Measurements from ENCODE around the gene PHKG1. TPM values are rescaled to one million over a fixed set of nuclear protein-coding genes. Genes with fewer than 3 reads are reported as not detected.
A peak's percentile ranks its signal among the peaks of the same experiment; 100 is the strongest.
"Not testable (repeated sequence)": the region's sequence is repeated elsewhere in the genome, so short reads cannot be mapped to it uniquely, and the experiment has no call there.

PHKG1 gene
- total RNA-seq: 1 to 10 TPM; 1.0 to 2.5 TPM

DNA sequence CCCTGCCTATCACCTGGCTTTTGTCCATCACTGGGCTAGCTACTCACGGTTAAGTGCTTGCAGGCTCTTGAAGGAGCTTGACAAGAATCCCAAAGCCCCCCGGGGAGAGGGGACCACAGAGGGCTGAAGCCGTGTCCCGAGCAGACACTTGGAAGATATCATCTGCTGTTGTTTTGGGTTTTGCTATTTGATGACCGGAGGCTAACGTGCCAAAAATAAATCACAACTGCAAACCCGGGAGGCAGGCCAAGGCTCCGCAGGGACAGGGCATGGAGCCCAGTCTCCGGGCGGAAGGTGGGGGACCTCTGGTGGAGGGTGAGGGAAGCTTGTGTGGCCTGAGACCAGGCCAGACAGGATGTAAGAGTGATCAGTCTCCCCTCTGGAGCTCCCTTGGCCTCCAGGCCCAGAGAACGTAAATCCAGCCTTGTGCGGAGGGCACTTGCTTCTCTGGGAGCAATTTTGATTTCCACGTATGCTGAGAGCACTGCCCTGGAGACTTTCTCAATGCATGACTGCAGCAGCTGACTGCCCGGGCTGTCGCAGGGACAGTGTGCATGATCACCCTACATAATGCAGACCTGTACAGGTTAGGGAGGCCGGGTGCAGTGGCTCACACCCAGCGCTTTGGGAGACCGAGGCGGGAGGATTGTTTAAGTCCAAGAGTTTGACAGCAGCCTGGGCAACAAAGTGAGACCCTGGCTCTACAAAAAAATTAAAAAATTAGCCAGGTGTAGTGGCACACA lies at the start of gene PHKG1:
Gene PHKG1, minus strand, starts transcription at position 164 of the 743 bp plus-strand sequence. CDS start 4,011 bp downstream, outside the sequence.
- Mint-ChIP-seq H3K4me1 (peaks cover 3% of the 10 kb centered on the region), H3K36me3 (ENCODE audit: low read depth) (peaks cover 7% of the 10 kb centered on the region), H3K9me3 (no peaks in the 10 kb centered on the region), H3K27me3 (no peaks in the 10 kb centered on the region), H3K27ac (no peak within 1 kb of the TSS), H3K4me3 (no peak within 1 kb of the TSS)
- ChIA-PET CTCF (no interaction called here), POLR2A (no interaction called here)
- DNase-seq: no peak

GRCh38 chr7:56131062-56131461 lies 38.3 kb upstream of the PHKG1 start:
- H3K27me3 Mint-ChIP-seq: not testable (repeated sequence)

DNA sequence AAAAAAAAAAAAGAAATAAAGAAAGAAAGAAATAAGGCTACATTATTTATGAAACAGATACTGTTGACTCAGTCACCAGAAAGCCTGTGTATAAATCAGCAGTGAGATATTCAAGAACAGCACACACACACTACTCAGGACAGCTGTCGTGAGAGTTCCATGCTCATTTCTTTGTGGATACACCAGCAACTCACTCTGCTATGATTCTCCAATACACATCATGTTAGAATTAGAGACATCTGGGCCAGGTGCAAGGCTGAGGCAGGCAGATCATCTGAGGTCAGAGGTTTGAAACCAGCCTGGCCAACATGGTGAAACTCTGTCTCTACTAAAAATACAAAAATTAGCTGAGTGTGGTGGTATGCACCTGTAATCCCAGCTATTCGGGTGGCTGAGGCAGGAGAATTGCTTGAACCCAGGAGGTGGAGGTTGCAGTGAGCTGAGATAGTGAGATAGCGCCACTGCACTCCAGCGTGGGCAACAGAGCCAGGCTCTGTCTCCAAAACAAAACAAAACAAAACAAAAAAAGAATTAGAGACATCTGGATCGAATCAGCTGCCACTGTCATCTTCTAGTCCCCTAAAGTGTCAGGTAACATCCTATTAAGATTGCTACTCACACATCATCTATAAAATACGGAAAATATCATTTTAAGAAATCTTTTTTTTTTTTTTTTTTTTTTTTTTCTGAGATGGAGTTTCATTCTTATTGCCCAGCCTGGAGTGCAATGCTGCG lies 34.7 kb upstream of the PHKG1 start:
- Mint-ChIP-seq H3K27ac (no peak overlapping the region), H3K4me1 (no peaks in the 10 kb centered on the region), H3K36me3 (ENCODE audit: low read depth) (no peaks in the 10 kb centered on the region), H3K9me3 (no peaks in the 10 kb centered on the region), H3K4me3 (no peak overlapping the region), H3K27me3 (no peaks in the 10 kb centered on the region)
- ChIA-PET CTCF (no interaction called here), POLR2A (no interaction called here)
- DNase-seq: no peak

More at GRCh38 chr7:56131062-56131461, 38.3 kb upstream of the PHKG1 start:
- H3K36me3 Mint-ChIP-seq (ENCODE audit: low read depth); DNase-seq; H3K4me1 Mint-ChIP-seq; POLR2A ChIA-PET; H3K27ac Mint-ChIP-seq; H3K9me3 Mint-ChIP-seq; H3K4me3 Mint-ChIP-seq: not testable (repeated sequence)
- CTCF ChIA-PET: interaction anchor here (0.6 kb wide), 1 partner anchor 88 kb away, joined by 3 read pairs; no protein-coding TSS in a partner anchor

DNA sequence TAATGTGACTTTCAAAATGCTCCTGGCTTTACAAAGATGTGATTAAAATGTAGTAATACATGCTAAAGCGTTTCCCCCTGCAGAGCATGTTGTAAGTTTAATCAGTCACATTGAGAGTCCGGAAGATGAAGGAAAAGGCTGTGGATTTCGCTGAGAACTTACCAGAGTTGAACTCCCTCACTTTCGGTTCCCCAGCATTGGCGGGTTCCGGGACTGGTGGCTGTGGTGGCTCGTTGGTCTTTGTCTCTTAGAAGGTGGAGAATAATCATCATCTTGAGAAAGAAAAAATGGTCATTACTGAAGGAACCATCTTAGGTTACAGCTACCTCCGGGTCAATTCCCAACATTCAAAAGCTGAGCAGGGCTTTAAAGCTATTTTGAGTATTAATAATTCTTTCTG lies 33.1 kb upstream of the PHKG1 start:
- no peak overlapping the region for H3K27ac Mint-ChIP-seq
- H3K4me3 Mint-ChIP-seq: no peak overlapping the region
- ChIA-PET CTCF (no interaction called here), POLR2A (no interaction called here)
- H3K27me3 Mint-ChIP-seq: no peaks in the 10 kb centered on the region
- H3K9me3 Mint-ChIP-seq: no peaks in the 10 kb centered on the region
- H3K4me1 Mint-ChIP-seq: no peaks in the 10 kb centered on the region
- H3K36me3 Mint-ChIP-seq (ENCODE audit: low read depth): no peaks in the 10 kb centered on the region
- DNase-seq: no peak

- Mint-ChIP-seq H3K4me1 (no peaks in the 10 kb centered on the region), H3K27me3 (no peaks in the 10 kb centered on the region)
- CTCF ChIA-PET: no interaction called here
Measured at GRCh38 chr7:56124981-56125380, 32.2 kb upstream of the PHKG1 start.

DNA sequence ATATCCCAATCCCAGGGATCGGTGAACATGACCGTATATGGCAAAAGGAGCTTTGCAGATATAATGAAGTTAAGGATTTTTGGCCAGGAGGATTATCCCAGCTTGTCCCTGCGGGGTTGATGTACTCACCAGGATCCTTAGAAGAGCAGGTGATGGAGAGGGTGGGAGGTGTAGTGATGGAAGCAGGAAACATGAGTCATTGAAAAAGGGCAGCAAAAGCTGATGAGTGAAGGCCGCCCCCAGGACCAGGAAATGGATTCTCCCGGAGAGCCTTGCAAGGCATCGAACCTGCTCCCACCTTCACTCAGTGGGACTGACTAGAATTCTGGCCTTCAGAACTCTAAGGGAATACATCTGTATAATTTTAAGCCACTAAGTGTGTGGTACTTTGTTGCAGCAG lies 28.7 kb upstream of the PHKG1 start:
- ChIA-PET CTCF (no interaction called here), POLR2A (no interaction called here)
- H3K4me3 Mint-ChIP-seq: no peak overlapping the region
- H3K27ac Mint-ChIP-seq: no peak overlapping the region
- H3K9me3 Mint-ChIP-seq: no peaks in the 10 kb centered on the region
- H3K36me3 Mint-ChIP-seq (ENCODE audit: low read depth): no peaks in the 10 kb centered on the region
- no peak for DNase-seq
- no peaks in the 10 kb centered on the region for H3K4me1 Mint-ChIP-seq
- peaks cover 8% of the 10 kb centered on the region for H3K27me3 Mint-ChIP-seq

More at GRCh38 chr7:56124981-56125380, 32.2 kb upstream of the PHKG1 start:
- no peak for DNase-seq
- Mint-ChIP-seq H3K27ac (no peak overlapping the region), H3K9me3 (no peaks in the 10 kb centered on the region), H3K4me3 (no peak overlapping the region), H3K36me3 (ENCODE audit: low read depth) (no peaks in the 10 kb centered on the region)
- POLR2A ChIA-PET: no interaction called here

DNA sequence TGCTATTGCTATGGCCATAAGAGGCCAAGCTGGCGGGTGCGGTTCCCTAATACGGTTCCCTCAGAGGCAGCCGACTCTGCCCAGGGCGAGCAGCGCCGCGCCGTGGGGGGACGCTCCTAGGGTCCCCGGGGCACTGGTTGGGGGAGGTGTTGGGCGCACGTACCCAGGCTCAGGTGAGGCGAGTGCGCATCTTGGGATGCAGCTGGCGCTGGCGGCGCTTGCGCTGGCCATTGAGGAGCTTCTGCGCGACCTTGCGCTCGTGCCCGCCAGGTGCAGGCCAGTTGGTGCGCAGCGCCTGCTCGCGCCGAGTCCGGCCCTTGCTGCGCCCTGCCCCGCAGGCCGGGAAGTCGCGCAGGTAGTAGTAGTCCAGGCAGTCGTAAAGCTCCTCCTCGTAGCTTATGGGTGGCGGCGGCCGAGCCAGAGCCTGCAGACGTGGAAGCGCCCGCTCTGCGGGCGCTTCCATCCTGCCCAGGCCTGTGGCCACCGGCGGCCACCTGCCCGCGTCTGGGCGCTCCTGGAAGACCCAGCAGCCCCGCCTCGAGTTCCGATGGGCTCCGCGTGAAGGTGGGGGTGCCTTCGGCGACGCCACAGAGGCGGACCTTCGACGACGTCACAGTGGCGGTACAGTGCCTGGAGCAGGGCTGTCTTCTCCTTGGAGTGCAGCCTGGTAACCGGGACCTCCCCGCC lies 23.2 kb upstream of the PHKG1 start, which contains the start of gene NUPR2:
Gene NUPR2, minus strand, starts transcription at position 566 of the 687 bp plus-strand sequence. Its CDS starts 103 bp downstream, at position 463.
- no peak within 1 kb of the TSS for H3K27ac Mint-ChIP-seq
- CTCF ChIA-PET: interaction anchor here (0.6 kb wide), 1 partner anchor 91 kb away, joined by 4 read pairs; no protein-coding TSS in a partner anchor
- POLR2A ChIA-PET: no interaction called here
- no peak within 1 kb of the TSS for H3K4me3 Mint-ChIP-seq
- peaks cover 10% of the 10 kb centered on the region for H3K27me3 Mint-ChIP-seq
- DNase-seq: no peak
- no peaks in the 10 kb centered on the region for H3K4me1 Mint-ChIP-seq
- no peaks in the 10 kb centered on the region for H3K9me3 Mint-ChIP-seq
- H3K36me3 Mint-ChIP-seq (ENCODE audit: low read depth): no peaks in the 10 kb centered on the region

DNA sequence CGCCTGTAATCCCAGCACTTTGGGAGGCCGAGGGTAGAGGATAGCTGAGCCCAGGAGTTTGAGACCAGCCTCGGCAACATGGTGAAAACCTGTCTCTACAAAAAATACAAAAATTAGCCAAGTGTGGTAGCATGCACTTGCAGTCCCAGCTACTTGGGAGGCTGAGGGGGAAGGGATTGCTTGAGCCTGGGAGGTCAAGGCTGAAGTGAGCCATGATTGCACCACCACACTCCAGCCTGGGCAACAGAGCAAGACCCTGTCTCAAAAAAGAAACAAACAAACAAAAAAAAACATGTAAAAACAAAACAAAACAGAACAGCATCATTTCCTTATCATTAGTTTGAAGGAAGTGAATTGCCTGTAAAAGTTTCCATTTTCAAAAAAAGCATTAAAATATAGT lies 19.5 kb upstream of the PHKG1 start:
- H3K27me3 Mint-ChIP-seq; POLR2A ChIA-PET; H3K27ac Mint-ChIP-seq; H3K9me3 Mint-ChIP-seq; DNase-seq; H3K36me3 Mint-ChIP-seq (ENCODE audit: low read depth); H3K4me3 Mint-ChIP-seq; CTCF ChIA-PET: not testable (repeated sequence)
- peaks cover 15% of the 10 kb centered on the region for H3K4me1 Mint-ChIP-seq

GRCh38 chr7:56110611-56111010 lies 17.9 kb upstream of the PHKG1 start:
- peaks cover 15% of the 10 kb centered on the region for H3K36me3 Mint-ChIP-seq (ENCODE audit: low read depth)
- POLR2A ChIA-PET: no interaction called here
- H3K27me3 Mint-ChIP-seq: no peaks in the 10 kb centered on the region
- H3K4me3 Mint-ChIP-seq: no peak overlapping the region
- DNase-seq: no peak
- CTCF ChIA-PET: no interaction called here
- no peak overlapping the region for H3K27ac Mint-ChIP-seq
- H3K4me1 Mint-ChIP-seq: peaks cover 24% of the 10 kb centered on the region
- peaks cover 3% of the 10 kb centered on the region for H3K9me3 Mint-ChIP-seq

DNA sequence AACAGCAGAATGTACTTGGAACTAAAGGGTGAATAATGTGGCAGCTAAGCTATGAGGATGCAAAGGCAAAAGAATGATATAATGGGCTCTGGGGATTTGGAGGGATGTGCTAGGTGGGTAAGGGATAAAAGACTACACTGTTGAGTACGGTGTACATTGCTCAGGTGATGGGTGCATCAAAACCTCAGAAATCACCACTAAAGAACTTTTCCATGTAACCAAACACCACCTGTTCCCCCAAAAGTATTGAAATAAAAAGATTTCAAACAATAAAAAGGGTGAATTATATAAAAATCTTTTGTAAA lies 15.2 kb upstream of the PHKG1 start:
- no peak overlapping the region for H3K4me3 Mint-ChIP-seq
- H3K27me3 Mint-ChIP-seq: no peaks in the 10 kb centered on the region

GRCh38 chr7:56106108-56107073 lies 13.6 kb upstream of the PHKG1 start, which contains the start of gene CHCHD2:
Gene CHCHD2, minus strand, starts transcription at chr7:56106476. Its CDS starts 63 bp downstream, at chr7:56106413.
- H3K27me3 Mint-ChIP-seq: no peaks in the 10 kb centered on the region
- H3K4me1 Mint-ChIP-seq: peaks cover 39% of the 10 kb centered on the region
- H3K27ac Mint-ChIP-seq: peak within 1 kb of the TSS; percentile 97
- ChIA-PET POLR2A (no interaction called here), CTCF (interaction anchor here (0.5 to 0.7 kb wide), 4 partner anchors 32 to 667 kb away, joined by 3 to 4 read pairs (median 3); no protein-coding TSS in a partner anchor)
- peak within 1 kb of the TSS; percentile 96 for H3K4me3 Mint-ChIP-seq
- H3K36me3 Mint-ChIP-seq (ENCODE audit: low read depth): peaks cover 31% of the 10 kb centered on the region
- DNase-seq: peak; percentile 95
- H3K9me3 Mint-ChIP-seq: peaks cover 3% of the 10 kb centered on the region

More for the DNA sequence above, 15.2 kb upstream of the PHKG1 start:
- peaks cover 36% of the 10 kb centered on the region for H3K4me1 Mint-ChIP-seq
- ChIA-PET POLR2A (no interaction called here), CTCF (interaction anchor here (0.8 to 1.0 kb wide), 2 partner anchors 33 to 222 kb away, joined by 3 to 4 read pairs; no protein-coding TSS in a partner anchor)
- H3K9me3 Mint-ChIP-seq: peaks cover 3% of the 10 kb centered on the region
- no peak for DNase-seq
- H3K36me3 Mint-ChIP-seq (ENCODE audit: low read depth): peaks cover 24% of the 10 kb centered on the region
- no peak overlapping the region for H3K27ac Mint-ChIP-seq

DNA sequence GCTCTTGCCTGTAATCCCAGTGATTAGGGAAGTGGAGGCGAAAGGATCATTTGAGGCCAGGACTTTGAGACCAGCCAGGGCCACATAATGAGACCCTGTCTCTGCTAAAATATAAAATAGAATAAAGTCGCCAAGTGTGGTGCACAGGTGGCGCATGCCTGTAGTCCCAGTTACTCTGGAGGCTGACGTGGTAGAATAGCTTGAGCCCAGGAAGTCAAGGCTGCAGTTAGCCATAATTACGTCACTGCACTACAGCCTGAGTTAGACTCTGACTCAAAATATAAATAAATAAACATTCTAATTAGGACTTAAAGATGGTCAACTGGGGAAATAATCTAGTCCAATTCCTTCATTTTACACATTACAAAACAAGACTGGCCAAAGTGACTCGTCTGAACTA lies 12.8 kb upstream of the PHKG1 start:
- Mint-ChIP-seq H3K27ac (peak overlapping the region; percentile 97), H3K27me3 (no peaks in the 10 kb centered on the region), H3K4me1 (peaks cover 36% of the 10 kb centered on the region), H3K4me3 (peak overlapping the region; percentile 96), H3K36me3 (ENCODE audit: low read depth) (peaks cover 39% of the 10 kb centered on the region), H3K9me3 (peaks cover 3% of the 10 kb centered on the region)
- ChIA-PET POLR2A (no interaction called here), CTCF (interaction anchor here (0.6 to 0.7 kb wide), 2 partner anchors 31 to 666 kb away, joined by 3 read pairs; no protein-coding TSS in a partner anchor)
- DNase-seq: peak; percentile 55

All from activated CD4-positive, alpha-beta T cell treated with anti-CD3 and anti-CD28 coated beads, Interleukin-2, amount 10 ng/mL, durations not matched to agents 7 days and 5 days (primary cell).